ENCODE data around the gene RMI2.

GRCh38 chr16:11306997-11307638 lies 38.1 kb upstream of the RMI2 start:
- TF ChIP-seq FOXA1 (IDR thresholded peaks at IDR 0.05), result no peak
- no peak for TF ChIP-seq SP1 (IDR thresholded peaks at IDR 0.05)
- no peak for TF ChIP-seq TARDBP (IDR thresholded peaks at IDR 0.05)
- no peak for TF ChIP-seq FOXK2 (IDR thresholded peaks at IDR 0.05)
- no peak for TF ChIP-seq LEF1 (IDR thresholded peaks at IDR 0.05; ENCODE audit: borderline replicate concordance)
- TF ChIP-seq L3MBTL2 (conservative IDR thresholded peaks at IDR 0.05), result no peak
- no peak for TF ChIP-seq FOXM1 (IDR thresholded peaks at IDR 0.05; ENCODE audit: borderline replicate concordance)
- no peak for TF ChIP-seq CTBP1 (IDR thresholded peaks at IDR 0.05; ENCODE audit: borderline replicate concordance)
- TF ChIP-seq SUZ12 (IDR thresholded peaks at IDR 0.05), result no peak

Measured in HEK293T (cell line).